Kidney tubule cell (primary cell): ENCODE results near the gene NR4A3.

Source experiments
- DNase-seq: peaks from one replicate; pipeline ENCODE4 v3.0.0-alpha.2; 2018; ENCODE audit warnings: low spot score

NR4A3 gene

DNA sequence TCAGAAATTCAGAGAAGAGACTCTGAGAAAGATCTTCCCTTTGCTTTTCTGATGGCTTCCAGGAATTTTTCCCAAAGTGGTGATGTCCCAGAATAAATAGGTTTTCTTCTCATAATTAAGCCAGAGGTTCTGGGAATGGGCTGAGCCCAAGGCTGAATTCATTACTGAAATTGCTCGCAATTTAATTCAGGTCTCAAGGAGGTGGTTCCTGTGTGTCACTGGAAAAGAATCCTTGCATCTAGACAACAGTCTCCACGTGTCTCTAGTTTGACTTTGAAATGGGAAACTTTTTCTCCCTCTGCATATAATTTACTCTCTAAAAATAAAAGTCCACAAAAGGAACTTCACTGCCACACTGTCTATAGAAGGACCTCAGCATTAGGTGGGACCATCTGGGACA lies 57.0 kb downstream of the NR4A3 start:
- DNase-seq, result peak; percentile 5

DNA sequence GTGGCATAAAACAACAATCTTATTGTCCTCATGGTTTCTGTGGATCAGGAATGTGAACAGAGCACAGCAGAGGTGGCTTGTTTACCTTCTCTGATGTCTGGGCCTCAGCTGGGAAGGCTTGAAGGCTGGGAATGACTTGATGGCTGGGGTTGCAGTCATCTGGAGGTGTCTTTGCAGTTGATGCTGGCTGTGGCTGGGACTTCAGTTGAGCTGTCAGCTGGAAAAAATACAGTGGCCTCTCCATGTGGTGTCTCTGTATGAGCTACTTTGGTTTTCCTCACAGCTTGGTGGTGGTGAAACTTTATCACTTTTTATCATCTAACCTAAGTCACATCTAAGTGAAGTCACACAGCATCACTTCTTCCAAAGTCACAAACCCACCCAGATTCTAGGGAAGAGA lies 60.1 kb downstream of the NR4A3 start:
- no peak for DNase-seq

DNA sequence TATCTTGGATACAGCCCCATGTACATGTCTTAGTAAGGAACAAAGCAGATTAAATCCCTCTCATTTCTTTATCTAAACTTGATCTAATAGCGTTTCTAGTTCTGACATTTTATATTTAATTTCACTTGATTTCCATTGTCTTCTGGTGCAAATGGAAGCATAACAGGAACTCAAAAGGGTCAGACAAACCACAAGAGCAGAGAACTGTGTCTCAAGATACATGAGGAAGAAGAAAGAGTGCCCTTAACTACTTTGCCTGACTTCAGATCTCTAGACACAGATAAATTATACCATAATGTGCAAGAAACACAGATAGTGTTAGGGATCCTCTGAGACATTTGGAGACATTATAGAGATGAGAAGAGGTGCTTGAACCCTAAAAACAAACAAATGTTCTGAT lies 64.1 kb downstream of the NR4A3 start:
- no peak for DNase-seq

DNA sequence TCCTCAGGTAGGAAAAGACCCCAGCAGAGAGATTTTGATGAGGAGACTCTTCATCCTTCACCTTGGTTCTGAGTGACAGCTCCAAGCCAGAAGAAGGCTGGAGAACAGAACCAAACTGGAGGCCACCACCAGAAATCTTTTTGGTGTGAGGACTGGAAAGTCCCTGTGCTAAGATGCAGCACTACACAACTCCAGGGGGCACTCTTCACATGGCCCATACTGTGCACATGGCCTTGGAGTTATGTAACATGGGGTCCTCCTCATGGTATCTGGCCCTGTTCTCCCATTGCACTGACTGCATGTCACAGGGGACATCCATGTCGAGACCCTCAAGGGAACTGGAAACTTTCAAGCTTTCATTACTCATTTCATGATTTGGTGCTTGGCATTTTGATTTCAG lies 67.4 kb downstream of the NR4A3 start:
- no peak for DNase-seq

DNA sequence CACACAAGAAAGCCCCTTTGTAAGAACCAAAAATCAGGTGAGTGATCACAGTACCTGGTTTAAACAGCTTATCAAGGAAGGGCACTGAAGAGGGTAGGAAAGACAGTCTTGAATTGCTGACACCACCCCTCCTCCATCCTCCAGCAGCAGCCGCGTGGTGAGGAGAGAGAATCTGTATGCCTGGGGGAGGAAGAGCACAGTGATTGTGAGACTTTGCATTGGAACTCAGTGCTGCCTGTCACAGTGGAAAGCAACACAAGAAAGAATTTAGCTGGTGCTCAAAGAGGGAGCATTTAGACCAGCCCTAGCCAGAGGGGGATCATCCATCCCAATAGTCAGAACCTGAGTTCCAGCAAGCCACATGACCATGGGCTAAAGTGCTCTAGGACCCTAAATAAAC lies 73.1 kb downstream of the NR4A3 start:
- DNase-seq, result no peak

DNA sequence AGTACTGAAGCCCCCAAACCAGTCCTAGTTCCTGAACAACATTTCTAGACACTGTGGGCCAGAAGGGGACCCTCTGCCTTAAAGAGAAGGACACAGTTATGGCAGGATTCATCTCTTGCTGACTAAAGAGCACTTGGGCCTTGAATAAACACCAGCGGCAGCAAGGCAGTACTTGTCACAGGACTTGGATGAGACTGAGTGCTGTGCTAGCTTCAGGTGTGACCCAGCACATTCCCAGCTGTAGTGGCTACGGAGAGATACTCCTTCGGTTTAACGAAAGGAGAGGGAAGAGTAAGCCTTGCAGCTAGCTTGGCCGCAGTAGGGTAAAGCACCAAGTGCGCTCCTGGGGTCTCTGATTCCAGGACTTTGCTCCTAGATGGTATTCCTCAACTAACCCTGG lies 73.8 kb downstream of the NR4A3 start:
- no peak for DNase-seq

DNA sequence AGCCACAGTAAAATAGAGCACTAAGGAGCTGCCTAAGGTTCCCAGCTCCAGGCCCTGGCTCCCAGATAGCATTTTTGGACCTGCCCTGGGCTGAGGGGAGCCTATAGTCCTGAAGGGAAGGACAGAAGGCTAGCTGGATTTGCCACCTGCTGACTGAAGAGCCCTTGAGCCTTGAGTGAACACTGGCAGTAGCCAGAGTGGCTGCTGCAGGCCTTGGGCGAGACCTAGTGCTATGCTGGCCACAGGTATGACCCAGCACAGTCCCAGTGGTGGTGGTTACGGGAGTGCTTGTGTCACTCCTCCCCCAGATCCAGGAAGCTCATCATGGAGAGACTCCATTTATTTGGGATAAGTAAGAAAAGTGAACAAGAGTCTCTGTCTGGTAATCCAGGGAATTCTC lies 74.4 kb downstream of the NR4A3 start:
- DNase-seq, result no peak

DNA sequence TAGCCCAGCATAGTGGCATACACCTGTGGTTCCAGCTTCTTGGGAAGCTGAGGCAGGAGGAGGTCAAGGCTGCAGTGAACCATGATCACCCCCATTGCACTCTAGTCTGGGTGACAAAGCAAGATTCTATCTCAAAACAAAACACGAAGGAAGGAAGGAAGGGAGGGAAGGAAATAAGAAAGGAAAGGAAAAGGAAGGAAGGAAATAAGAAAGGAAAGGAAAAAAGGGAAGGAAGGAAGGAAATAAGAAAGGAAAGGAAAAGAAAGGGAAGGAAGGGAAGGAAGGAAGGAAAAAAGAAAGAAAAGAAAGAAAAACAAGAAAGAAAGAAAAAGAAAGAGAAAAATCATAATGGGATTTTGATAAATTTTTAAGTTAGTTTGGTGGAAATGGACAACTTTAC lies 81.7 kb downstream of the NR4A3 start:
- no peak for DNase-seq

DNA sequence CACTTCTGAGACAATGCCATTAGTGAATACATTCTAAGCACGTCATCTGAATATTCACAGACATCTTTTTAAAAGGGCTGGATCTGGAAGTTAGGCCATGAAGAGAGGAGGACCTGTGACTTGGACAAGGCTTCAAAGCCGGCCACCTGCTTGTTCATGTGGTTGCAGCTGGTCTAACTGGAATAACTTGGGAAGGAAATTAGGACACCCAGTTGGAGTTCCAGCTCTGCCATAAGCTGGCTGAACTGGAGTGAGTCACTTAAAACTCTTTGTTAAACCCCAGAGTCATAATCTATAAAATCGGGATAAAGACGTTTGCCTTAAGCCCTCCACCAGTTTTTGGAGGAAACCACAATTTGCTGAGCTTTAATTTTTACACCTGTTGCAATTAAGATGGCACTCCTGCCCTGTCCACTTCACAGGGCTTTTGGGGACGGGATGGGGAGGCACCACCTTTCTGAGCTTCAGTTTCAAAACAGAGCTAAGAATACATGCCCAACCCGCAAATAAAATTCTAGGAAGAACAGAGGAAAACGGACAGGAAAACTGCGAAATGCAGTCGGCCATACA lies 84.2 kb downstream of the NR4A3 start:
- peak; percentile 32 for DNase-seq

DNA sequence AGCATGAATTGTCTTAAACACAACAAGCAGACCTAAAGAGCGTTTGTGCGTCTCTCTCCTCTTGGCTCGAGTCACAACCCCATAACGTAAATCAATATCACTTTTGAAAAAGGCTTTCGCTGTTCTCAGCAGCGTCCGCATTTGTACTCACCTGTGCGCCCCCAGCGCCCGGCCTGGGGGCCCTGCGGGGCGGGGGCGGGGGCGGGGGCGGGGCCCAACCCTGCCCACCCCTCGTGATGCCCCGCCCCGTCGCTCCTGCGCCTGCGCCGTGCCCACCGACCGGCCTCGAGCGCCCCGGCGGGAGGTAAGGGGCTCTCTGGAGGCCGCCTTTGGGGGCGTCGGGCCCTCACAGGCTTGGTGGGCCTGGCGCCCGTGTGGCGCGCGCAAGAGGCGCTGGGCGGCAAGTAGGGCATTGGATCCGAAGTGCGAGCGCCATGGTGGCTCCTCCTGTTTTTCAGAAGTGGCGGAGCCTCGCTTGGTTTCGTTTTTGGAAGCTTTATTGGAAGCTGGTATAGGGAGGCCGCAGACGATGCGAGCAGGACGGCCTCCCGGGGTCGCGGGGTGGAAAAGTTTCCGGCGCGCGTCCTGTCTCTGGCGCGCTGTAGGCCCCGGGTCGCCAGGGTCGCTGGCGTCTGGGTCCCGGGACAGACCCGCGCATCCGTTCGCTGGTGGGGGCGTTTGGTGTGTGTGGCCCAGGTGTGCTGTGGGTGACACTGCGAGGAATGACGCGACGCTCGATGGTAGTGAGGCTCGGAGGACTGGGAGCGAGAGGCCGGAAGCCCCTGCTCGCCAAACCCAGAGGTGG lies 84.9 kb downstream of the NR4A3 start, which contains the start of gene STX17:
TSS of gene STX17 (plus strand) at position 252 of the 805 bp plus-strand sequence. CDS start 8,586 bp downstream, outside the sequence.
- peak; percentile 80 for DNase-seq

DNA sequence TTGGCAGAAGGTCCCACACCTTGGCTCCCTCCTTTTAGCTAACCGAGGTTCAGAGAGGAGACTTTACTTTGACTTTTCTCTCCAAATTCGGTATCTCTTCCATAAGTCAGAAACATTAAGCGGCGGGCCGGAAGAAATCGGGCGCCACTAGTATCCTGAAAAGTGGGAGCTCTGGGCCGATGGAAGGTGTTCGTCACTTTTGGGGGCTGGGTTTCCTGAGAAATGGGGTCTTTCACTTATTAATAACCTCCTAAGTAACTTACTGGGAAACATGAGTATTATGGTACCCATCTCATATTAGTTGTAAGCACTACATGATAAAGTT lies 85.5 kb downstream of the NR4A3 start:
- no peak for DNase-seq

DNA sequence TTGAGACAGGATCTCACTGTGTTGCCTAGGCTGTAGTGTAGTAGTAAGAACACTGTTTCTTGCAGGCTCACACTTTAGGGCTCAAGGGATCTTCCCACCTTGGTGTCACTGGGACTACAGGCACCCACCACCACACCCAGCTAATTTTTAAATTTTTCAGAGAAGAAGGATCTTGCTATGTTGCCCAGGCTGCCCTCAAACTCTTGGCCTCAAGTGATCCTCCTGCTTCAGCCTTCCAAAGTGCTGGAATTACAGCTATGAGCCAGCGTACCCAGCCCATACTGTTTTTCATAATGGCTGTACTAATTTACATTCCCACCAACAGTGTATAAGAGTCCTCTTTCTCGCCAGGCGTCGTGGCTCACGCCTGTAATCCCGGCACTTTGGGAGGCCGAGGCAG lies 89.9 kb downstream of the NR4A3 start:
- no peak for DNase-seq
